ENCODE data around the gene GLB1L2.

The GLB1L2 gene

DNA sequence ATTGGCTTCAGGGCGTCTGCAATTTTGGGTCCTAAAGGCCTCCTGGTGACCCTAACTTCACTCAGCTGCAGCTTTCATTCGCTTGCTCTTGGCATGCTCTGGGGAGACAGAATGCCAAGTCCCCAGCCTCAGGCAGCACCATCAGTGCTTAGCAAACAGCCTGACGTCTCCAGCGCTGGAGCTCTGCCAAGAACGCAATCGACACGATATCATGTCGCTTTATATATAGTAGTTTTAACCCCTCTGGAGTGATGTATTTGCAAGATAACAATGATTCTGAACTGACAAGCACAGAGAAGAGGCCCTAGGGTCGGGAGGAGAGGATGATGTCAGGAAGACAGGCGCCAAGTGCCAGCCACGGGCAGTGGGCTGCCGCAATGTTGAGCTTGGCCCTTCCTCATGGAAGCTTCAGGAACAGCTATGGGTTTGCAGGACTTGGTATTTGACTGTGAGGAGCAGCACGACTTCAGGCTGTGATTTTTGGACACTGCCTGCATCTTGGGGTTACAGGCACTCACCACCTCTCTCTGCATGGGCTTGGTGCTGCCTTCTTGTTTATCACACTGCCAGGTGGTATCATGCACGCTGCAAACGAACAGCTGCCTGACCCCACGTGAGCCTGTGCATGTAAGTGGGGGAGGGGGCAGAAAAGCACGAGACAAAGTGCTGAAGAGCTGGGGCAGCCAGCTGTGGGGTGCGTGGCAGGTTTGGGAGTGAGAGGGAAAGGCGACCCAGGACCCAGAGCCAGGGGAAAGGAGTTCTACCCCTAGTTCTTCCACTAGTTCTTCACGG is 54.2 kb downstream of the GLB1L2 start:
- no peak overlapping the region for H2AFZ ChIP-seq (ENCODE audit: low read depth, low read length)
- H3K9me3 ChIP-seq (ENCODE audit: insufficient read depth, low read length): no peaks in the 10 kb centered on the region
- no peaks in the 10 kb centered on the region for H3K27me3 ChIP-seq (ENCODE audit: low read depth, low read length)
- H3K27ac ChIP-seq (ENCODE audit: low read length): no peak overlapping the region
- TF ChIP-seq EZH2phosphoT487 (IDR thresholded peaks at IDR 0.05; ENCODE audit: low read depth): no peak
- TF ChIP-seq, protein P1, sequence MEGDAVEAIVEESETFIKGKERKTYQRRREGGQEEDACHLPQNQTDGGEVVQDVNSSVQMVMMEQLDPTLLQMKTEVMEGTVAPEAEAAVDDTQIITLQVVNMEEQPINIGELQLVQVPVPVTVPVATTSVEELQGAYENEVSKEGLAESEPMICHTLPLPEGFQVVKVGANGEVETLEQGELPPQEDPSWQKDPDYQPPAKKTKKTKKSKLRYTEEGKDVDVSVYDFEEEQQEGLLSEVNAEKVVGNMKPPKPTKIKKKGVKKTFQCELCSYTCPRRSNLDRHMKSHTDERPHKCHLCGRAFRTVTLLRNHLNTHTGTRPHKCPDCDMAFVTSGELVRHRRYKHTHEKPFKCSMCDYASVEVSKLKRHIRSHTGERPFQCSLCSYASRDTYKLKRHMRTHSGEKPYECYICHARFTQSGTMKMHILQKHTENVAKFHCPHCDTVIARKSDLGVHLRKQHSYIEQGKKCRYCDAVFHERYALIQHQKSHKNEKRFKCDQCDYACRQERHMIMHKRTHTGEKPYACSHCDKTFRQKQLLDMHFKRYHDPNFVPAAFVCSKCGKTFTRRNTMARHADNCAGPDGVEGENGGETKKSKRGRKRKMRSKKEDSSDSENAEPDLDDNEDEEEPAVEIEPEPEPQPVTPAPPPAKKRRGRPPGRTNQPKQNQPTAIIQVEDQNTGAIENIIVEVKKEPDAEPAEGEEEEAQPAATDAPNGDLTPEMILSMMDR (IDR thresholded peaks at IDR 0.05; ENCODE audit: low read depth, low read length): no peak
- H3K9ac ChIP-seq (ENCODE audit: low read length): no peak overlapping the region
- H3K4me2 ChIP-seq (ENCODE audit: low read length): no peak overlapping the region
- no peaks in the 10 kb centered on the region for H3K36me3 ChIP-seq (replicated peaks; ENCODE audit: low read depth, low read length)
- H4K20me1 ChIP-seq (ENCODE audit: insufficient read depth, low read length): no peaks in the 10 kb centered on the region
- H3K4me1 ChIP-seq (ENCODE audit: low read length): no peaks in the 10 kb centered on the region
- no peaks in the 10 kb centered on the region for H3K79me2 ChIP-seq (ENCODE audit: low read length)
- no peak overlapping the region for H3K4me3 ChIP-seq (ENCODE audit: low read length)

DNA sequence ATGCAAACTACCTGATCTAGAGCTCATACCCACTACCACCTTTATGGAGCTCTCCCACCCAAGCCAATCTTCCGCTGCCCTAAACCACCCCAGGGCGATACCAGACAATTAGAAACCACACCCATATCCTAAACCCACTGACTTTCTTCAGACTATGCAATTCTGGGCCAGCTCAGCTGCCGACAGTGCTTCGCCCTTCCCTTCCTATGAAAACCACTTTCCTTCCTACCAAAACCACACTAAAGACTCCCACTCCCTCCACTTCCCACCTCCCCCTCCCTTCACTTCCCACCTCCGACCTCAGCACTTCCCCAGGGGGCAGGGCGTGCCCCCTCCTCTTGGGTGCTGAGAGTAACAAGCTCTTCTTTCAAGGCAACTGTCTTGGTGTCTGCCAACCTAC is 55.2 kb downstream of the GLB1L2 start:
- H3K36me3 ChIP-seq (replicated peaks; ENCODE audit: low read depth, low read length): no peaks in the 10 kb centered on the region
- H4K20me1 ChIP-seq (ENCODE audit: insufficient read depth, low read length): no peaks in the 10 kb centered on the region
- no peak overlapping the region for H3K4me2 ChIP-seq (ENCODE audit: low read length)
- no peak overlapping the region for H3K9ac ChIP-seq (ENCODE audit: low read length)
- no peak overlapping the region for H3K27ac ChIP-seq (ENCODE audit: low read length)
- H3K9me3 ChIP-seq (ENCODE audit: insufficient read depth, low read length): no peaks in the 10 kb centered on the region
- TF ChIP-seq, protein P1 (IDR thresholded peaks at IDR 0.05; ENCODE audit: low read depth, low read length): no peak
- TF ChIP-seq EZH2phosphoT487 (IDR thresholded peaks at IDR 0.05; ENCODE audit: low read depth): no peak
- H3K4me3 ChIP-seq (ENCODE audit: low read length): no peak overlapping the region
- H3K79me2 ChIP-seq (ENCODE audit: low read length): no peaks in the 10 kb centered on the region
- no peaks in the 10 kb centered on the region for H3K4me1 ChIP-seq (ENCODE audit: low read length)
- no peaks in the 10 kb centered on the region for H3K27me3 ChIP-seq (ENCODE audit: low read depth, low read length)
- no peak overlapping the region for H2AFZ ChIP-seq (ENCODE audit: low read depth, low read length)

DNA sequence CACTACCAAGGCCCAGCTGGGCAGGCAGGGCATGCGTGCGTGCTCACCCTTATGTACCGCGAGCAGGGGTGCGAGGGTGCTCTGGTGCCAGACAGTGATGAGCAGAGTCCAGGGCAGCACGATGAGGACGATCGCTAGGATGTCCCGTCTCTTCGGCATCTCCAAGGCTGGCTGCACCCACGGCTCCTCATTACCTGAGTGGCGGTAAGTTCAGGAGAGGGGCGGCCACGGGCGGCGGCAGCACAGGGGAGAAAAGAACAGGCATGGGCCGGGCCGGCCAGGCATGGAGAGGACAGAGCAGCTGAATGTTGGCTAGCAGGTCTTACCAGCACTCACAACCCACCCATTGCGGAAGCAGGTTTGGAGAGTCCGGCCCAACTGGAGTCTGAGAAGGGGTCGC is 55.7 kb downstream of the GLB1L2 start:
- Histone ChIP-seq H3K9ac (ENCODE audit: low read length) (no peak overlapping the region), H3K4me2 (ENCODE audit: low read length) (no peak overlapping the region), H3K27ac (ENCODE audit: low read length) (no peak overlapping the region), H3K4me1 (ENCODE audit: low read length) (no peaks in the 10 kb centered on the region), H4K20me1 (ENCODE audit: insufficient read depth, low read length) (no peaks in the 10 kb centered on the region), H3K27me3 (ENCODE audit: low read depth, low read length) (no peaks in the 10 kb centered on the region), H3K36me3 (replicated peaks; ENCODE audit: low read depth, low read length) (no peaks in the 10 kb centered on the region), H2AFZ (ENCODE audit: low read depth, low read length) (no peak overlapping the region), H3K9me3 (ENCODE audit: insufficient read depth, low read length) (no peaks in the 10 kb centered on the region), H3K4me3 (ENCODE audit: low read length) (no peak overlapping the region), H3K79me2 (ENCODE audit: low read length) (no peaks in the 10 kb centered on the region)
- TF ChIP-seq, protein P1 (IDR thresholded peaks at IDR 0.05; ENCODE audit: low read depth, low read length): no peak
- TF ChIP-seq EZH2phosphoT487 (IDR thresholded peaks at IDR 0.05; ENCODE audit: low read depth): no peak

DNA sequence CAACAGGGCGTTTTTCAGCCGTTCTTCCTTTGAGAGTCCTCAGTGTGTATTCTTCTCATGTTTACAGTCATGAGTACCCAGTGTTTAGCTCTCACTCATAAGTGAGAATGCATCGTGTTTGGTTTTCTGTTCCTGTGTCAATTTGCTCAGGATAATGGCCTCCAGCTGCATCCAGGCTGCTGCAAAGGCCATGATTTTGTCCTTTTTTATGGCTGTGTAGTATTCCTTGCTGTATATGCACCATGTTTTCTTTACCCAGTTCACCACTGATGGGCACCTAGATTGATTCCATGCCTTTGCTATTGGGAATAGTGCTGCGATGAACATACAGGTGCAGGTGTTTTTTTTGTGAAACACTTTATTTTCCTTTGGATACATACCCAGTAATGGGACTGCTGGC is 56.8 kb downstream of the GLB1L2 start:
- Histone ChIP-seq H2AFZ (ENCODE audit: low read depth, low read length) (no peak overlapping the region), H3K4me1 (ENCODE audit: low read length) (no peaks in the 10 kb centered on the region), H3K27ac (ENCODE audit: low read length) (no peak overlapping the region), H3K9ac (ENCODE audit: low read length) (no peak overlapping the region), H3K36me3 (replicated peaks; ENCODE audit: low read depth, low read length) (no peaks in the 10 kb centered on the region), H3K4me2 (ENCODE audit: low read length) (no peak overlapping the region), H4K20me1 (ENCODE audit: insufficient read depth, low read length) (no peaks in the 10 kb centered on the region), H3K9me3 (ENCODE audit: insufficient read depth, low read length) (no peaks in the 10 kb centered on the region), H3K27me3 (ENCODE audit: low read depth, low read length) (no peaks in the 10 kb centered on the region), H3K79me2 (ENCODE audit: low read length) (no peaks in the 10 kb centered on the region), H3K4me3 (ENCODE audit: low read length) (no peak overlapping the region)
- TF ChIP-seq, protein P1 (IDR thresholded peaks at IDR 0.05; ENCODE audit: low read depth, low read length): no peak
- no peak for TF ChIP-seq EZH2phosphoT487 (IDR thresholded peaks at IDR 0.05; ENCODE audit: low read depth)
